DMS79 (cell line): ENCODE measurements around the gene SERPINA10.
"Not testable (repeated sequence)": the region's sequence is repeated elsewhere in the genome, so short reads cannot be mapped to it uniquely, and the experiment has no call there.

ENCODE experiments used
- DNase-seq: peaks from one replicate; lab custom pipeline; 2025; lab: John Stamatoyannopoulos, UW

SERPINA10 gene

GRCh38 chr14:94284221-94284620 is 8.8 kb downstream of the SERPINA10 start:
- no peak for DNase-seq

DNA sequence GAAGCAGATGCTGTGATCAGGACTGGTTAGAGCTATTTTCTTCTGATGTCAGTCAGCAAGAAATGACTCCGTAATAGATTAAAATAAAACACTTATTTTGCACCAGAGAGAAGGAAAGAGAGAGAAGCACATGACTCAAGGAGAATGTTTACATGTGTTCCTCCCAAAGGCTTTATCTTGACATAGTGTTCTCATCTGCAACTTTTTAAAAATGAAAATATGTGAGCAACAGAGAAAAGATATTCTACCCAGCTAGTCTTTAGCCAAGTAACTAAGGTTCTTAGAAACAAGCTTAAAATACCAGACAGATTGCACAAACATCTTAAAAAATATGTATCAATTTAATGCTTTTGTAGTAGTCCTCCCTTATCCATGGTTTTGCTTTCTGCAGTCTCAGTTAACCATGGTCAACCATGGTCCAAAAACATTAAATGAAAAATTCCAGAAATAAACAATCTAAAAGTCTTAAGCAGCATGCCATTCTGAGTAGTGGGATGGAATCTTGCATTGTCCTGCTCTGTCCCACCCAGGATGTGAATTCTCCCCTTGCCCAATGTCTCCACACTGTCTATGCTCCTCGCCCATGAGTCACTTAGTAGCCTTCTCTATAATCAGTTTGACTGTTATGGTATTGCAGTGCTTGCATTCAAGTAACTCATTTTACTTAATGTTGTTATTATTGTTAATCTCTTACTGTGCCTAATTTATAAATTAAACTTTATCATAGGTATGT is 9.9 kb downstream of the SERPINA10 start:
- no peak for DNase-seq

DNA sequence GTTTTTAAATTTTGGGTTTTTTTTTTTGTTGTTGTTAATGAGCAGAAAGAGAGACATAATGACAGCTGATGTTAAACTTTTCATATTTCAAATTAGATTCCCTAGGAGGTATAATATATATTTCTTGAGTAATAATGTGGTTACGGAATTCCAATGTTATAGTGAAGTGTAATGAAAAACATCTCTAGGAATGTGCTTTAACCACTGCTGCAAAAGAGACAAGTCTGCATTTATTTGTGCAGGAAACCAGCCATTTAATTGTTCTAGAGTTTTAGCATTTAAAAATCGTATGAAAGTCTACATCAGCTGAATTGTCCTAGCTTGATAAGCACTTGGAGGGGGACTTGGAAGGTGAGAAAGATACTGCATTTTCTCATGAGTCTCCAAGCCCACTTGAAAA is 14.3 kb downstream of the SERPINA10 start:
- DNase-seq, result no peak

DNA sequence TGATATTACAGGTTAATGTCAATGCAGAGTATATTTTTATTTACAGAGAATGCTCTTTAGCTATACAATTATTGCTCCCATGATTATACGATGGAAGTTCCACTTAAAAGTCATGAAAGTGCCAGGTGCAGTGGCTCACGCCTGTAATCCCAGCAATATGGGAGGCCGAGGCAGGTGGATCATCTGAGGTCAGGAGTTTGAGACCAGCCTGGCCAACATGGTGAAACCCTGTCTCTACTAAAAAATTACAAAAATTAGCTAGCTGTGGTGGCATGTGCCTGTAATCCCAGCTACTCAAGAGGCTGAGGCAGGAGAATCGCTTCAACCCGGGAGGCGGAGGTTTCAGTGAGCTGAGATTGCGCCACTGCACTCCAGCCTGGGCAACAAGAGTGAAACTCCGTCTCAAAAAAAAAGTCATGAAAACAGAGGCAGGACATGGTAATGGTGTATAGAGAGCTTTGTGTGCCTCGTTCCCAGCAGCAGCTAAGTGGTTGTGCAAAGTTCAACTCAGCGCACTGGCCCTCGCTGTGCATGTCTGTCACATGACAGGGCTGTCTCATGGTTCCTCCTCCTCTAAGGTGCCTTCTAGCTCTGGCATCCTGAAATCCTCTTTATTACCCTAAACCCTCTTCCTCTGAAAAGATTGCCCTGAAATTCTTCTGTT is 16.0 kb downstream of the SERPINA10 start:
- not testable (repeated sequence) for DNase-seq

DNA sequence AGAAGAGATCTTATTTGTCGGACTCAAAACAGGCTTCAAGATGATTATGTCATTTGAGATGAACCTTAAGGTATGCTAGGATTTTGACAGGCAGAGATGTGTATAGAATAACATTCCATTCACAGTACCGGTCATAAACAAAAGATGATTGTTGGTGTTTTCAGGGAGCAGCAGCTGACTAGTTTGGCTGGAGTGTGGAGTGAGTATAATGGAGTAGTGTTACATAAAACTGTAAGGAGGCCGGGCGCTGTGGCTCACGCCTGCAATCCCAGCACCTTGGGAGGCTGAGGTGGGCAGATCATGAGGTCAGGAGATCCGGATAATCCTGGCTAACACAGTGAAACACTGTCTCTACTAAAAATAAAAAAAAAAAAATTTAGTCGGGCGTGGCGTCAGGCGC is 23.9 kb downstream of the SERPINA10 start:
- DNase-seq, result no peak

- not testable (repeated sequence) for DNase-seq
Measured at GRCh38 chr14:94268582-94268981, 24.5 kb downstream of the SERPINA10 start.

GRCh38 chr14:94267352-94267751 is 25.7 kb downstream of the SERPINA10 start:
- DNase-seq, result no peak

GRCh38 chr14:94264195-94264594 is 28.9 kb downstream of the SERPINA10 start:
- DNase-seq, result not testable (repeated sequence)

DNA sequence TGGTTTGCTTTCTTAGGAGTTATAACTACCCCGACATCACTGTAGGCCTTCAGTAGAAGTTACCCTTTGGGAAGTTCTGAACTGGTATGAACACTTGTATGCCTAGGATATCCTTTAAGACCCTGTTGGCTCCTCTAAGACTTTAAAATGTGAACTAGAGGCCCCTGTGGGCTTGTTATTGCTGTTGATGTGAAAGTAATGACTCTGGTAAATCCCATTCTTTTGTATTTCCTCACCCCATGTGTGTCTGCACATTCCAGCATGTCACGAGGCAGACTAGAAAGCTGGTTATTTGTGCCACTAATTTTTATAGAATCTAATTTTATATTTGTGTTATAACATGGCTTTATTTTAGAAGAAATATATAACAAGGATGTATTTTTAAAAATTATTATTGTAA is 48.9 kb downstream of the SERPINA10 start:
- no peak for DNase-seq

GRCh38 chr14:94239406-94239805 is 53.7 kb downstream of the SERPINA10 start:
- no peak for DNase-seq

DNA sequence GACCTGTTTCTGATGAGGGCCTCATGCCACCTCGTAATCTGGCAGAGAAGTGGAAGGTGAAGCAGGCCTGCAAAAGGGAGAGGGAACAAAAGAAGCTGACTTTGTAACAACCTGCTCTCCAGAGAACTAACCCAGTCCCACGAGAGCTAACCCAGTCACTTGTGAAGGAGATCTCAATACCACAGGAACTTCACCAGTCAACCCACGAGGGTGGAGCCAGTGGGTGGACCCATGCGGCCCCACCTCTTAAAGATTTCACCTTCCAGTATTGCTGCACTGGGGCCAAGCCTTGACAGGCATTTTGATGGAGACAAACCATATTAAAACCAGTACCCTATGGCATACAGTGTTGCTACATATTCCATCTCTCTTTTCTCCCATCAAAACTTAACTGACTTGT is 55.1 kb downstream of the SERPINA10 start:
- no peak for DNase-seq

DNA sequence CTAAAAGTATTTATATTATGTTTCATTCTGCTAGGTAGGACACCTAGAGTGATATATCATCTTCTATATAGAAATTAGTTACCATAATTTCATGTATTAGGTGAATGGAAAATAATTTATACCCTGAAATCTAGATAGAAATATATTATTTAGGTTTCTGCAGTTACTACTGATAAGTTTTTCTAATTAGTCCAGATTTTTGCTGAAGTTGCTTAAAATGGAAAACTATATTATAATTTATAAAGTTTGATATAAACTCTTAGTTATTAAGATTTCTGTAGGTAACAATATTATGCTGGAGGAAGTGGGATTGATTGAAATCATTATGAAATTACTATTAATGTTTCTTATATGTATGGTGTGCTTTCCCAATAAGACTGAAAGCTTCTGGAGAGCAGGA is 56.0 kb downstream of the SERPINA10 start:
- DNase-seq, result no peak
